NCI-H2107 treated with DMSO at 0.1 percent for 48 hours (cell line): ENCODE data around the gene NISCH.

Source experiments
- DNase-seq: peaks from one replicate; lab custom pipeline; 2025; ENCODE audit not compliant: unreplicated experiment; lab: John Stamatoyannopoulos, UW

Gene NISCH

GRCh38 chr3:52470920-52471319, 15.5 kb downstream of the NISCH start:
- DNase-seq, result no peak

GRCh38 chr3:52471371-52472238, 16.2 kb downstream of the NISCH start:
- DNase-seq, result no peak

- no peak for DNase-seq
These were observed 17.0 kb downstream of the NISCH start for GRCh38 chr3:52472239-52473000.

- DNase-seq, result no peak
These were observed 17.6 kb downstream of the NISCH start for GRCh38 chr3:52473026-52473425.

- no peak for DNase-seq
These were observed 21.8 kb downstream of the NISCH start for GRCh38 chr3:52477076-52477795.

- DNase-seq, result no peak
These were observed 22.3 kb downstream of the NISCH start for GRCh38 chr3:52477796-52478095.

GRCh38 chr3:52479037-52479876, 23.9 kb downstream of the NISCH start:
- DNase-seq, result no peak

- no peak for DNase-seq
These were observed 24.6 kb downstream of the NISCH start for GRCh38 chr3:52479877-52480575.

GRCh38 chr3:52480768-52481715, 25.6 kb downstream of the NISCH start:
- no peak for DNase-seq

GRCh38 chr3:52481819-52482521, 26.6 kb downstream of the NISCH start:
- DNase-seq, result no peak

- DNase-seq, result no peak
These were observed 27.7 kb downstream of the NISCH start for GRCh38 chr3:52483081-52483480.

- no peak for DNase-seq
These were observed 28.4 kb downstream of the NISCH start for GRCh38 chr3:52483577-52484381.

GRCh38 chr3:52484680-52485461, 29.5 kb downstream of the NISCH start:
- no peak for DNase-seq

- DNase-seq, result no peak
These were observed 31.8 kb downstream of the NISCH start for GRCh38 chr3:52487050-52487787.

- no peak for DNase-seq
These were observed 32.6 kb downstream of the NISCH start for GRCh38 chr3:52487788-52488691.
